GM20000 (cell line): ENCODE results near the gene ZFR2.
A peak's percentile ranks its signal among the peaks of the same experiment; 100 is the strongest.
"Not testable (repeated sequence)": the region's sequence is repeated elsewhere in the genome, so short reads cannot be mapped to it uniquely, and the experiment has no call there.

Source experiments
- DNase-seq: peaks from one replicate; pipeline ENCODE4 v3.0.0; 2012; ENCODE audit warnings: low spot score
- CTCF ChIP-seq: IDR thresholded peaks from 2 replicates; pipeline ENCODE4 v1.5.1; 2012; ENCODE audit warnings: mild to moderate bottlenecking, control low read depth; ENCODE audit errors: extremely low read depth, missing control alignments

Gene ZFR2

GRCh38 chr19:3882041-3882384 lies 13.2 kb upstream of the ZFR2 start:
- no peak for TF ChIP-seq CTCF
- DNase-seq = no peak

GRCh38 chr19:3881272-3882040 lies 12.6 kb upstream of the ZFR2 start:
- TF ChIP-seq CTCF = no peak
- no peak for DNase-seq

- TF ChIP-seq CTCF = no peak
- DNase-seq = no peak
These were observed 11.8 kb upstream of the ZFR2 start, which contains the start of gene ATCAY for GRCh38 chr19:3880471-3881271. ATCAY (plus strand) TSS chr19:3880685; CDS start chr19:3885768, 5,083 bp downstream.

GRCh38 chr19:3879656-3880055 lies 10.8 kb upstream of the ZFR2 start:
- peak; percentile 3 for TF ChIP-seq CTCF
- no peak for DNase-seq

- not testable (repeated sequence) for DNase-seq
These were observed 5.9 kb upstream of the ZFR2 start for GRCh38 chr19:3874695-3875094.

GRCh38 chr19:3873151-3873550 lies 4.3 kb upstream of the ZFR2 start:
- no peak for DNase-seq
- TF ChIP-seq CTCF = no peak

- no peak for DNase-seq
- no peak for TF ChIP-seq CTCF
These were observed 668 bp downstream of the ZFR2 start for GRCh38 chr19:3867971-3868769.
